Renal cortex interstitium (tissue), 15 donors: ENCODE results near the gene REP15. TPM values are rescaled to one million over a fixed set of nuclear protein-coding genes. Genes with fewer than 3 reads are reported as not detected.
A peak's percentile ranks its signal among the peaks of the same experiment; 100 is the strongest.
"Not testable (repeated sequence)": the region's sequence is repeated elsewhere in the genome, so short reads cannot be mapped to it uniquely, and the experiment has no call there.

Experiments used
- DNase-seq, 11 donors: peaks; one replicate each; pipeline ENCODE4 v3.0.0-alpha.2; 2013; ENCODE audit warnings: low read depth in 9 of 11, low spot score in 4 of 11; ENCODE audit errors: extremely low read depth in 1 of 11
- long read RNA-seq, 16 experiments: transcript quantifications; one replicate each; lab custom pipeline, GENCODE V29; 2026
- polyA plus RNA-seq, 3 donors: library from polyadenylated mRNA; unstranded; fragments of 120-200 nt; gene quantifications; one replicate each; pipeline ENCODE4 v1.2.1, GENCODE V29; 2013; ENCODE audit not compliant: insufficient read length in 3 of 3

The REP15 gene
- polyA plus RNA-seq = 1 to 10 TPM; 2.3 to 3.6 (median 2.5) TPM
- long read RNA-seq, donor 1 = 0 reads
- long read RNA-seq, donor 2, partial matches to known transcripts = 0 of 2 reads
- long read RNA-seq, donor 2, other reads (novel, unspliced or antisense) = 0 of 2 reads
- long read RNA-seq, donor 3 = 0 reads
- long read RNA-seq, donor 4, partial matches to known transcripts = 0 of 1 reads
- long read RNA-seq, donor 4, other reads (novel, unspliced or antisense) = 0 of 1 reads
- long read RNA-seq, donor 5 = 0 reads
- long read RNA-seq, donor 6, partial matches to known transcripts = 0 of 4 reads
- long read RNA-seq, donor 6, other reads (novel, unspliced or antisense) = 0 of 4 reads
- long read RNA-seq, donor 7, partial matches to known transcripts = 0 of 1 reads
- long read RNA-seq, donor 7, other reads (novel, unspliced or antisense) = 0 of 1 reads
- long read RNA-seq, donor 8, partial matches to known transcripts = 0 of 3 reads
- long read RNA-seq, donor 8, other reads (novel, unspliced or antisense) = 0 of 3 reads
- long read RNA-seq, donor 9, partial matches to known transcripts = 0 of 1 reads
- long read RNA-seq, donor 9, other reads (novel, unspliced or antisense) = 0 of 1 reads
- long read RNA-seq, donor 10, transcript REP15-201 (1 exons, 1,078 nt) = major isoform, 8 of 8 reads
- long read RNA-seq, donor 10, partial matches to known transcripts = 0 of 8 reads
- long read RNA-seq, donor 10, other reads (novel, unspliced or antisense) = 0 of 8 reads
- long read RNA-seq, donor 11, partial matches to known transcripts = 0 of 1 reads
- long read RNA-seq, donor 11, other reads (novel, unspliced or antisense) = 0 of 1 reads
- long read RNA-seq, donor 12, partial matches to known transcripts = 0 of 3 reads
- long read RNA-seq, donor 12, other reads (novel, unspliced or antisense) = 0 of 3 reads
- long read RNA-seq, donor 13 = 0 reads
- long read RNA-seq, donor 14, partial matches to known transcripts = 0 of 1 reads
- long read RNA-seq, donor 14, other reads (novel, unspliced or antisense) = 0 of 1 reads
- long read RNA-seq, donor 15 = 0 reads
- long read RNA-seq, donor 16, transcript REP15-201 (1 exons, 1,078 nt) = major isoform, 8 of 20 reads
- long read RNA-seq, donor 16, partial matches to known transcripts = 6 of 20 reads
- long read RNA-seq, donor 16, other reads (novel, unspliced or antisense) = 6 of 20 reads

DNA sequence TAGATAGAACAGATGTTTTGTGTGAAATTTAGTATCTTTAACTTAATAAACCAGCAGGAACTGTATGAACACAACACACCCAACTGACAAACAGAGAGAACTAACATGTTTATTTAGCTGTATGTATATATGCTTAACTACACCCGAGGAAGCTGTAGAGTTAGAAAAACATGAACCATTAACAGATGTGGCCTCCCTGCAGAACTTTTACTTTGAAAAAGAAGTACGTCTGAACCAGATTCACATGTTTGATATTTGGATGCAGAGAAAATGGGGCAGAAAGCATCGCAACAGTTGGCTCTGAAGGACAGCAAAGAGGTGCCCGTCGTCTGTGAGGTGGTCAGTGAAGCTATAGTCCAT, at the start of gene REP15:
Gene REP15 (plus strand): TSS at position 155 of the 360 bp plus-strand sequence. CDS start 116 bp downstream, at position 271.
- DNase-seq = no peak

- DNase-seq = no peak
Measured at GRCh38 chr12:27650011-27650410, 46.2 kb upstream of the REP15 start.

- no peak for DNase-seq
Measured at GRCh38 chr12:27651201-27651600, 45.0 kb upstream of the REP15 start.

DNA sequence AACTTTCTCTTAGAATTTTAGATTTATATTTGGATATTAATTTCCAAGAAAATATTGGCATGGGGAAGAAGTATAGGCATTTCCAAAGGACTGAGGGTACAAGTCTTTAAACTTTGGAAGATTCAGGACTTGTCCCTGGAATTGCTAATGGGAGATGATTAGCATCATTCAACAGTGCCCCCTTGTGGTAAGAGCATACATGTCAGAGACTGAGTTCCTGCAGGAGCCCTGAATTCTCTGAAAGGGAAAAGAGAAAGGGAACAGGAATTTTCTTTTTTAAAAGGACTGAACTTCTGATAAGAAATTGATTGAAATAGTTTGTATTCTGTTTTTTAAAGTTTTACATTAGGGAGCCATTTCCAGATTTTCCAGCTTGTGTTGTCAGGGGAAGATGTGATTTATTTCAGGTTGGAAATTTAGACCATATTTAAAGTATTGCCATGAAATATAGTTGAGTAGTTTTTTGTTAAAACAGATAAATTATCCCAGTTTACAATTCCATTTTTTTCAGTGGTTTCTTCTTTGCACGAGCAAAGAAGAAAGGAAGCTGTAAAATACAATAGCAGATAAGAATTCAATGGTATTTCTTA, 44.0 kb upstream of the REP15 start:
- peak; percentile 54 to 84 (median 67) for DNase-seq

DNA sequence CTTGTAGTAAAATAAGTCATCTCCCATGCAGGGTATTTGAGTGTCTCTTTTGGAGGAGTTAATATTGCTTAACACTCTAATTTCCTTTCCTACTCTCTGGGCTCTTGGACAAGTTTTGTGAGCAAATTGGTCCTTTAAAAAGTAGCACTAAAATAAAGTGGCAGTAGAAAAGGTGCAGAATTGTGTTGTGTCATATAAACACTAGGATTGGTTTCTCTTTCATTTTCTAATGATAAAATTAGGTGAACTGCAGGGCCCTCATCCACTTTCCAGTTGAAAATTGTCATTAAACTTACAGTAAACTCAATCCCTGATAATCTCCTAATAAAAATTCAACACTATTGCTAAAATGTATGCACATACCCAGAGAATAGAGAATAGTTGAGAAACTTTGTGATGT, 42.6 kb upstream of the REP15 start:
- DNase-seq = no peak

GRCh38 chr12:27655476-27655875, 40.8 kb upstream of the REP15 start:
- DNase-seq = not testable (repeated sequence)

DNA sequence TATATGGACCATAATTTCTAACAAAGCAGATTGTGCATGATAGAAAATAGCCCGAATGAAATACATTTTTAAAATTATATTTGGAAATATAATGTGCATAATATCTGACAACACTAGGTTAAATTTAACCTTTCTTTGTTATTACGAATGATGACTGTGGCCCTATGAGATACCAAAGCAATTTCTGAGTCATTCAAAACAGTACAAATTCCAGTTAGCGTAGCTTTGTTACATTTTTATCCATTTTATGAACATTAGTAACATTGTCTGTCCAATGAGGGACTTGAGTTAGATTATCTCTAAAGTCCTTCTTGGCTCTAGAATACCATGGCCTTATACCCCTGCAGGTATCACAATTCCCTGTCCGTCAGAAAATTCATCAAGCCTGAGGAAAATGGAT, 39.0 kb upstream of the REP15 start:
- no peak for DNase-seq

DNA sequence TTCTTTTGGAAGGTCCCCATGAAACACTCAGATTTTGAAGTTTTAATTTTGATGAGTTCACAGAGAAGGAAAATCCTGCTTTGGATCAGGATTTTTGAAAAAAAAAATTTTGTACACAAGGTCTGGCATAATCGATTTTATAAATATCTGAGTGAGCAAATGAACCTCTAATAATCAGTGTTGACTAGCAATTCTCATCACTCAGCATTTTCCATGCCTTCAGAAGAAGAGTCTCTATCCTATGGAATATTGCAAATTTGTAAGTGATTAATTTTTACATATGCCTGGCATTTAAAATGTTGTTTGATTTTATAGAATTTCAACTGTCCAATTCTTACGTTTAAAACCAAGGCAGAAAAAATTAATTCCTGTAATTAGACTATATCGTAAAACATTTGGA, 30.5 kb upstream of the REP15 start:
- no peak for DNase-seq

GRCh38 chr12:27666510-27666909, 29.7 kb upstream of the REP15 start:
- no peak for DNase-seq

DNA sequence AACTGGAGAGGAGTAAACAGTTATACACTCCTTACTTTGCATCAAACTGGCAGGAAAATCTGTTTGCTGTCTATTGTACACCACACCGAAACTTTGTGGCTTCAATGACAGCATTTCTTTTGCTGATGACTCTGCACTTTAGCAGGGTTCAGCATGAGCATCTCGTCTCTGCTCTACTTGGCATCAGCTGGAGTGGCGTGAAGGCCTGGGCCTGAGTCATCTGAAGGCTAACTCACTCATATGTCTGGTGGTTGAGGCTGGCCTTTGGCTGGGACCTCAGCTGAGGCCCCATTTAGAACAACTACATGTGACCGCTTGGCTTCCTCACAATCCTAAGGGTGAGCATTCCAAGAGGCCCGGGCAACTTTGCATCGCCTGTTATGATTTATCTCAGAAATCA, 28.7 kb upstream of the REP15 start:
- no peak for DNase-seq

GRCh38 chr12:27672051-27672450, 24.2 kb upstream of the REP15 start:
- peak in 4 of 11 donors; percentile 5 to 24 (median 10) for DNase-seq

GRCh38 chr12:27672643-27673042, 23.6 kb upstream of the REP15 start:
- DNase-seq = no peak

- DNase-seq = no peak
Measured at GRCh38 chr12:27673101-27673718, 23.0 kb upstream of the REP15 start.

DNA sequence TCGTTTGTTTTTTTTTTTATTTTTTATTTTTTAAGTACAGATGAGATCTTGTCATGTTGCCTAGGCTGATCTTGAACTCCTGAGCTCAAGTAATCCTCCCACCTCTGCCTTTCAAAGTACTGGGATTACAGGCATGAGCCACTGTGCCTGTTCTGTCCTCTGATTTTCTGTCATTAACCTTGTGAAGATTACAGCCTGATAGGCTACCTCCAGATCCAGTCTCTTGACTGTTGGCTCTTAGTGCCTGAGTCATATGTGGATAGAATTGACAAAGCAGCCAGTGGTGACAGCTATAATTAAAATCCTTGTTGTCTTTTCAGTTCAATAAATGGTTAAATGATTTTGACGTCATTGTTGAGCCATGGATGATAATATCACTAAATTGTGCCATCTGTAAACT, 21.3 kb upstream of the REP15 start:
- DNase-seq = no peak

DNA sequence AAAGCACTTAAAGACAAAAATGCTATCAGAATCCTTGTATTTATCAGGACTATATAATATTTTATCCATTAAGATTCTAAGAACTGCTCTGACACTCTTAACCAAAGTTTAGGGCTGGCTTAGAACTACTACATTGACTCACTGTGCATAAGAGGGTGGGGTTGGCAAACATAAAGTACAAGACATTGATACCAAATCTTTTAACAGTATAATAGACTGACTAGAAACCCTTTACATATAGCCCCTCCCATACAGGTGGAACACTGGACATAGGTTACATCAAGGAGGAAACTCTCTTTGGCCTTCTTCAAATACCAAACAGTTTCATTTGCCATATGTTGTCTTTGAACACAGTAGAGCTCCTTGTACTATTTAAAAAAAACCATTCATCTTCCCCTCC, 15.6 kb upstream of the REP15 start:
- DNase-seq = no peak

- DNase-seq = no peak
Measured at GRCh38 chr12:27682534-27682933, 13.7 kb upstream of the REP15 start.

DNA sequence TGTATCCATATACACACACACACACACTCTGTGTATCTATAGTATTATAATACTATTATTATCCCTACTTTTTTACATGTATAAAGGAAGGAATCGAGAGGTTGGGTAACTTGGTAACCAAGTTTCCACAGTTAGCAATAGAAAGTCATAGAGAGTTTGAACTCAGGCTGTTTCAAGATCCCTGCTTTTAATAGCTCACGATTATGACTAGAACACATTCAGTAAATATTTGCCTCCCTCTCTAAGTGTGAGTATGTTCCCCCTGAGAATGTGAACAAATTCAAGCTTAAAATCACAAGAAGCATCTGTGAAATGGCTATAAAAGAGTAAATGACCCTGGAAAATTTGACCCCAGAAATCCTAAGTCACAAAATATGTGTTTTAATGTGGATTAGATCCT, 11.0 kb upstream of the REP15 start:
- DNase-seq = no peak

DNA sequence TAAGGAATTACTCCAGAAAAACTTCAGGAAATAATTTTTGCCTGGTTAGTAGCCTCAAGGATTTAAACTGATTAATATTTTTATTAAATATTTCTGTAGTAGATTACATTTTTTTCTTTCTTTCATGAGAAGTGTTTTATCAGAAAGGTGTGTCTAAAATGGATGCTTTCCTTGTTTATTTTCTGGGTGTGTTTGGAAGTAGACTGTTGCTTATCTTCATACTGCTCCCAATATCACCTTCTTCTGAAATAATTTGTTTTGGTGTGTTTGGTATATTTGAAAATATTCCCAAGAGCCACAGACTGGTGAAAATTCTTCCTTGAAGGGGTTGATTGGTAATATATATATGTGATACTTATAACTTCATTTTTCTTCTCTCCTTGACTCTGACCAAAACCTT, 10.1 kb upstream of the REP15 start:
- no peak for DNase-seq

GRCh38 chr12:27688671-27689070, 7.6 kb upstream of the REP15 start:
- DNase-seq = no peak
